HG02981 (cell line): ENCODE results near the gene SEMA6A.

ENCODE experiments used
- ATAC-seq: cut with Tn5 transposase; IDR thresholded peaks from one replicate; pipeline ENCODE4 v1.9.1; 2021; ENCODE audit warnings: mild to moderate bottlenecking, moderate library complexity; ENCODE audit not compliant: unreplicated experiment

Gene SEMA6A

DNA sequence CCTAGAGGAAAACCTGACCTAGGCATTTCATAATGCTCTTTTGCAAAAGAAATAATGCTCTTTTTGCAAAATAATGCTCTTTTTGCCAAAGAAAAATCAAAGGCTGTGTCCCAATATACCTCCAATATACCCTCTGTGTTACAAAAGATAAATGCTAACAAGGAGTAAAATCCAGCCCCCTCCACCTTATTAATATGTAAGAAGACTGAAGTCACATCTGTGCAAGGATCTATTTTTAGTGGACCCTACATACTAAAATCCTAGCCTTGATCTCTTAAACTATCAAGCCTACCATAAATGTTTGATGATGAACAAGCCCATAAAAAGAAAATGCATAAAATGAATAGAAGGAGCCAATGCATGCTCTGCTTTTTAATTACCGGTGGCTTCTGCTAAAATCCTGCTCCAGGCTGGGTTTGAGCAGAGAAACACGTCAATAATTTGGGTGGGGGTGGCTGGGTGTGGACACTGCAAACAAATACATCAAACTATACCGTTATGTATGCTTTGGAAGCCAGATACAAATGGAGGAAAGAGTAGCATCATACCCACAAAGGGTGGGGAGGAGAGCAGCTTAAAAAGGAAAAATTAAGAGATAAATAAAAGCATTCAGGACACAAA, 131.6 kb downstream of the SEMA6A start:
- no peak for ATAC-seq

- no peak for ATAC-seq
These were observed 132.5 kb downstream of the SEMA6A start for GRCh38 chr5:116442095-116442534.

DNA sequence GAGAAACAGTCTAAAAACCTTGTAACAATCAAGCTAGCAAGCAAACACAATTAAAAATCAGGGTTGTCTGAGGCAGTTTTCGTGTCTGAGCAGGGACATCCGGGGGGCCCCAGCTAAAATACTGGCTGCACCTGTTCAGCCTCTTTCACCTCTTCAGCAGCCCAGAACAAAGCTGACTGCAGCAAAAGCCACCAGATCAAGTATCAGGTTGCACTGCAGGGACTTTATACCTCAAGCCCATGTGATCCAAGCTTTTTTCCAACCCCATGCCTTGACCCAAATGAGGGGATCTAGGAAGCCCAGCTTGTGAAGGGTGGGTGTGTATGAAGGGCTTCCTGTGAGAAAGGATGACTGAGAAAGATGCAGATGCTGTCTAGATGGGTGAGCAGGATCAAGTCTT, 133.4 kb downstream of the SEMA6A start:
- no peak for ATAC-seq

DNA sequence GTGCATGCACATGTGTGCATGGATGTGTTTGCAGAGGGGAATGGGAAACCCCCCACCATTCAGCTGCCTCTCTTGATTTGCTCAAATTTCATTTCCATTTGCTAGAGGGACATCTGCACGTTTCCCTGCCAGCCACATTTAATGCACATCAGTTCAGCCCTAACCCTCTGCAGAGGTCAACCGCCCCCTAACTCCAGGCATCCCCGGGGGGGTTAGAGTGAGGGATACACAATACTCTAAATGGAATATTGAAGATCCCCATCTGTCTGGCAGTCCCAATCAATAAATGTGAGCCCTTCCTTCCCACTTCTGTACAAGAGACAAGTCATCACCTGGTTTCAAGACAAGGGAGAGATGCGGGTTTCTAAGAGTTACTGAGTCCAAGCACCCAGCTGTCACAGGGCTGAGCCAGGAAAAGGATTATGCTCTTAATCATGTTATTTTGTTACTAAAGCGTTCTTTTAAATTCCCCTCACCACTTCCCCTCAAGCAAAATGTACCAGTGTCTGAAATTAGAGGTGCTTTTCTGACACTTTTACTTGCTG, 134.1 kb downstream of the SEMA6A start:
- no peak for ATAC-seq

DNA sequence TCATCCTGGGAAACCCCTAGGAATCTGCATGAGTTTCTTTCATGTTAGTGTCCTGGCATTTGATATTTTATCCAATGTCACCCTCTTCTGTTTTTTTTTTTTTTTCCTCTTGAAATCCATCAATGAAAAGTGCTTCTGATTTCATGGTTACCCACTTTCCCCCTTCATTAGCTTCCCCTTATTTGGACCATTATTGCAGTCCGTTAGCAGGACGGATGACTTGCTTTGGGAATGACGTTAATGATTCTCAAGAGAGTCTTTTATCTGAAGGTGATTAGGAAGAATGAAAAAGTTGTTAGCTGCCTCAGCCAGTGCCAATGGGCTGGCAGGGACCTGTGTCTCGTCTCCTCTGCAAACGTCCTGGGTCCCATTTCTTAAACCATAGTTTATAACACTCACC, 134.7 kb downstream of the SEMA6A start:
- ATAC-seq, result no peak

GRCh38 chr5:116438979-116439554, 135.6 kb downstream of the SEMA6A start:
- no peak for ATAC-seq

DNA sequence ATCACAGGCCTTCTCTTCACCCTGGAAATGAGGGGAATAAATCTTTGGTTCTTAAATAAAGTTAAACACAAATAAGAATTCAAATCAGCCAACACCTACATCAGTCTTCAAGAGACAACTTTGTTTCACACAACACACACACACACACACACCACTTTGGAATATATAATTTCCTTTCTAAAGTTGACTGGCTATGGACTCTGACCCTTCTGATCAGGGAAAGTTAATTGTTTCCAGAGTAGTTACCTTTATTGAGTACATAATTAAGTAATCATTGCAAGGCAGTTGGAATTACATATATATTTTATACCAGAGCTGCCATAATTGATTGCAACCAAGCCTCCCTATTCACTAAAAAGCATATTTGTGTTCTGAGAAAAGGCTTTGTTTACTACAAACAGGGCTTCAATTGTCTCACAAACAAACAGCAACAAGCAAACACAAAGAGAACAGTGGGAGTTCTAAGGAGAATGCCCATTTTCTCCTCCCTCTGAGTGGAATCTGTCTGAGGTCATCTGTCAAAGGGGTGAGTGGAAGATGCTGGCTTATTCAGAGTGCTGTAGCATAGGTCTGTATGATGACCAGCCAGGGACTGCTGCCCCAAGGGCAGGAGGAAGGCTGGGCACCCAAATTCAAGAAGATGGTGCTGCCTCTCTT, 136.6 kb downstream of the SEMA6A start:
- no peak for ATAC-seq

GRCh38 chr5:116437351-116437705, 137.3 kb downstream of the SEMA6A start:
- ATAC-seq, result no peak

DNA sequence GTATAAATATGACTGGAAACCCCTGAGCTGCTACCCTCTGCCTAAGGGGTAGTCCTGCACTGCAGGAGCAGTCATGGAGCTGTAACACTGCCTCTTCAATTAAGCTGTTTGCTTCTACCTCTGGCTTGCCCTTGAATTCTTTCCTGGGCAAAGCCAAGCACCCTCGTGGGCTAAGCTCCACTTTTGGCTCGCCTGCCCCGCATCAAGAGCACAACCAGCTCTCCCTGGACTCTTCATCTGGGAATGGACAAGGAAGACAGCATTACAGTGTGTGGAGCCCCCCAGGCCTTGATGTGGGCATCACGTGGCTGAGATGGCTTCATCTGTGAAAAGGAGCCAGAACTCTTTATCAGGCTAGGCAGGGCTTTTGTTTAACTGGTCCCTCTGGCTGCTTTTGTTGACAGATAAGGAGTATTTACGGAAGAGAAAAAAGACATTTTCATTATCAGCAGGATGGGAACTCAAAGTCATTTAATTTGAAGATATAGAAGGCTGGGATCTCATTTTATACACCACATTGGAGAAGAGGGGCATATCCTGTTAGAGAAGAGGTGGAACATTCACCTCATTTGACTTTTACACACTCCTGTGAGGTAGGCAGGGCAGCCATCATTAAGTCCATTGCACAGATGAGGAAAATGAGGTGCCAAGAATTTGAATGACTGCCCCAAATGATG, 137.8 kb downstream of the SEMA6A start:
- no peak for ATAC-seq

DNA sequence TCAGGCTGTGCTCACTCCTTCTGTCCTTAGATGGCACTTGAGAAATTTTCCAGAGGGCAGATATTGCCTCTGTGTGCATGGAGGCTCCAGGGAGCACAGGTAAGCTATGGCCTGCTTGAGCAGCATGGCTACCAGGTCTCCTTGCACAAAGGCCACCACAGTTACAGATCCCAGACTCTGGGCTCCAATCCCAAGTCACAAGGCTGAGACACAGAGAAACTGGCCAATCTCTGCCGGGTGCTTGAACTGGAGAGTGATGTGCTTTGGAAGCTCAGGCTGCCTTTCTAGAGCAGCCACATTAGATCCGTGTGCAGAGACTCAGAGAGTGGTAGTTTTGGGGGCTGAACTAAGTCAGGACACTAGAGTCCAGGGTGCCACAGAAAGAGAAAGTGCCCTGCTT, 145.7 kb downstream of the SEMA6A start:
- no peak for ATAC-seq

- no peak for ATAC-seq
These were observed 146.2 kb downstream of the SEMA6A start for GRCh38 chr5:116428413-116428812.

DNA sequence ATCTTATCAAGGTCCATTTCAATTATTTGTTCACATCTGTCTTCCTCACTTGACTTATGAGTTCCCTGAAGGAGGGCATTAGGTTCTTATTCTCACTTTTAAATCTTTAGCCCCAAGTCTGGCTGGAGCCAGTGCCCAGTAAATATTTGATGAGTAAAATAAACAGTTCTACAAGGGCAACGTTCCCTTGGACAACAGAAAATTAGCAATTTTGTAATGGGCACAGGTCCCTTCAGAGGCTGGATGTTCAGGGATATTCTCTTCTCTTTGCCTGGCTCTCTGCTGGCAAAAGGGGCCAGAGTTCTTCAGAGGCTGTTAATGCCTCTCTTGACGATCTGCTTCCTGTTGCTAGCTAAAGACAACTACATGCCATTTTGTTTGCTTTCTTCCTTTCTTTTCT, 149.7 kb downstream of the SEMA6A start:
- no peak for ATAC-seq

DNA sequence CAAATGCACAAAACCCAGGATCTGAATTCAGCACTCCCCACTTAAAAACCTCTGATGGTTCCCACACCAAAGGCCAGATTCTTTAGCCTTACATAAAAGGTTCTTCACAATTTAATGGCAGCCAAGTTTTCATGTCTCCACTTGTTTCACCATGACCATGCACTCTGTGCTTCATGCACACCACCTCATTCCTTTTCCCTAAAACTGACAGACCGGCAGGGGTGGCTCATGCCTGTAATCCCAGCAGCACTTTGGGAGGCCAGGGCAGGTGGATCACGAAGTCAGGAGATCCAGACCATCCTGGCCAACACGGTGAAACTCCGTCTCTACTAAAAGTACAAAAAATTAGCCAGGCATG, 150.4 kb downstream of the SEMA6A start:
- ATAC-seq, result no peak

DNA sequence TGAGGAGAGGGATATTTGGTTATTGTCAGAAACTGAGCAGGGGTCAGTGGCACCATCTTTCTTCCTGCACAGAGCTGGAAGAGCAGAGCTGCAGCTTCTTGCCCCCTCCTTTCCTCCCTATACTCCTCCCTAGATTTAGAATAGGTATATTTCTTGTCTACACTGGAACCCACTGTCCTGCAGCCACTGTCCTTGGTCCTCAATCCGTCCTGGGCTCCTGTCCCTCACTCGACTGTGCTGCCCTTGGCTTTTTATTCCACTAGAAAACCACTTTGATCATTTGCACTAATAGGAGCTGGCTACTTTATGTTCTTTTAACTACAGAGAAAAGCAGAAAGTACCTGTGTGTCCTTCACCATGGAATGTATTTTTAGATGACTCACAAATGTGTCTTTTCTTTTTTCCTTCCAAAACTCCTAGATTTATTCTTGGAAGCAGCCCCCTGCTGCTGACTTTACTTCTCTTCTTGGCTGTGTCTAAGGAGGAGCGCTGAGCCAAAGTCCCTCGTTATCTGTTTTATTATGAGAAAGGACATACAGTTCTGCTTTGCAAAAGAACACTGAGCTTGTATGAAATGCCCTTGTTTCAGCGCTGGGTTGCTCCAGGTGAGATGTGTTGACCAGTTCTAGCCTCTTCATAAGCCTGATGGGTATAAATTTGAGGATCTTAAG, 150.9 kb downstream of the SEMA6A start:
- no peak for ATAC-seq

- no peak for ATAC-seq
These were observed 151.5 kb downstream of the SEMA6A start for GRCh38 chr5:116423141-116423540.

DNA sequence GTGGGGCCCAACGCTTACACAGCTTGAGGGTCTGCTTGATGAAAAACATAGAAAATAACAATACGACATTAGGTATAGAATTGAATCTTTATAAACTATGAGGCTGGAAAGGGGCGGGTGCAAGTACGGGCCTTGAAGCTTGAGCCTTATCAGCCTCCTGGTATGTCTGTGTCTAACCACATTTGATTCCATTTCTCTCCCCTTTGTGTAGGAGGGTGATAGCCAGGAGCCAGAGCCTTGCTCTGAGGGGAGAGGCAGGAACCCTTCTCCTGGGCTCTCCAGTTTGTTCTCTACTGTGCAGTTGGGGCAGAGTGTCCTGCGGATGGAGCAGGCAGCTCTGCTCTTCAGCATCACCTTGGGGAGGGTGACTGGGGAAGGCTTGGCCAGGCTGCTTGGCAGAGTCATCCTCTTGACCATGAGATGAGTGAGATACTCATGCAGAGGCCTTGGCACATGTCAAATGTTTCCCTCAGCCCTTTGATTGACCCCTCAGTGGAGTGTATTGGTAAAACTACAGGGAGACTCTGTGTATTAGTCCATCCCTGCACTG, 153.5 kb downstream of the SEMA6A start:
- no peak for ATAC-seq

DNA sequence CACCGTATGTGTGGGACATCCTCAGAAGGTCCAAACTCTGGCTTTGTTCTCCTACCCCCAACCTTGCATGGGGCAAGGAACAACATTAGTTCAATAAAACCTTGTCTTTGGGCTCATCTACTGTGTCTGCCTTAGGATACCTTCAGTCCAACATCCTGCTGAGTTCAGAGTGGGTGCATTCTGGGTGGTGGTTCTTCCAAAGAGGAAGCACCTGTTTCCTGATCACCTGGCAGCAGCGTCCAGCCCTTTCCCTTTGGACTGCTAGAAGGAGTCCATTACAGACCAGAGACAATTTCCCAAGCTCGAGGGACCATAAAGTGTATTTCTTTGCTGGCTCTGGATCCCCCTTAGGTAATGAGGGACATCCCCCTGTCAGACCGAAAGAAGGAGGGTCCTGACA, 154.1 kb downstream of the SEMA6A start:
- ATAC-seq, result no peak

DNA sequence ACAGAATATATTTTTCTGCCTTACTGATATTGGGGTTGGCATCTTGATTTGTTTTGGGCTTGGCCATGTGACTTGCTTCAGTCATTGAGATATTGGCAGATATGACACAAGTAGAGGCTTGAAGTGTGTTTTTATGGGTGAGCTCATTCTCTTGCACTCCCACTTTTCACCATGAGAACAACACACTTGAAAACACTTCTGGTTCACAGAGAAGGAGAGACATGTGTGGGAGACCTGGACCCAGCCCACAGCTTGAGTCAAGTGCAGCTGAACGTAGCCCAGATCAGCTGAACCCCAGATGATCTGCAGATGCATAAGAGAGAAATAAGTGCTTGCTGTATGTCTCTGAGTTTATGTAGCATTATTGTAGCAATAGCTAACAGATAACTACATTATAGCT, 155.4 kb downstream of the SEMA6A start:
- ATAC-seq, result no peak

DNA sequence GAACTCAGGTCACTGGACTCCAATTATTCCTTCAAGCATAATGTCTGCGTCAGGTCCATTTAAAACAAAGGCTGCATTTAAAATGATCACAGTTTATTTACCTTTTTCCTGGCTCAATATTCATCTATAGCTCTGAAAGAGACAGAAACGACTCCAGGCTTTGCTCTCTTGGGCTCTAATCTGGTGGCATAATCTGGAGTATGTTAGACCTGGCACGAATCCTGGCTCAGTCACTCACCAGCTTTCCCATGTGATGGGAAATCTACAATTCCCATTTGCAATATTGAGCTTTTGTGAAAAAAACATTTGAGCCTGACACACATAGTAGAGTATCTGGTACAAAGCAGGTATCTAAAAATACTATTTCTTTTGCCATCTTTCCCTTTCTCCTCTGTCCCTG, 155.8 kb downstream of the SEMA6A start:
- no peak for ATAC-seq

GRCh38 chr5:116418016-116418415, 156.6 kb downstream of the SEMA6A start:
- ATAC-seq, result no peak

GRCh38 chr5:116415989-116416388, 158.6 kb downstream of the SEMA6A start:
- ATAC-seq, result no peak
